AG10803 (cell line): ENCODE measurements around the gene RPS6KA1.

Experiments
- DNase-seq: peaks from one replicate; pipeline ENCODE4 v3.0.0; 2010; ENCODE audit warnings: low read depth
- H3K4me3 ChIP-seq: 2 replicates; pipeline ENCODE4 v1.5.1; 2011; ENCODE audit warnings: mild to moderate bottlenecking, low read length, control low read depth
- TF ChIP-seq, protein P1 (sequence below): conservative IDR thresholded peaks from 2 replicates; pipeline ENCODE4 v1.5.1; 2011; ENCODE audit warnings: mild to moderate bottlenecking, low read length, control low read depth, inconsistent platforms

Gene RPS6KA1

DNA sequence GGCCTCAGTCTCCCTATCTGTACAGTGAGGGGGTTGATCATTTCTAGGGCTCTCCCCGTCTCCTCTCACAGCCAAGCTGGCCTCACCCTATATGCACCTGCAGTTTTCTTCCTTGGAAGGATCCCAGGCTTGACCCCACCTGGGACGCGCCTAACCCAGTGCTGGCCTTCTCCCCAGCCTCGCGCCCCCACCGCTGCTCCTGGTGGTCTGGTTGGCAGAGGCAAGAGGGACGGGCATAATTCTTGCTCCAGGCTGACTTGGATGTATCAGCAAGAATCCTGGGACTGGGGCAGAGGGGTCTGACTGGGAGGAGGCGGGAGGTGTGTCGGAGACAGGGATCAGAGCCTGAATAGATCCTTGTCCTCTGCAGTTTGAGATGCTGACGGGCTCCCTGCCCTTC lies 25.2 kb downstream of the RPS6KA1 start:
- DNase-seq: no peak
- H3K4me3 ChIP-seq: no peak overlapping the region
- TF ChIP-seq, protein P1, sequence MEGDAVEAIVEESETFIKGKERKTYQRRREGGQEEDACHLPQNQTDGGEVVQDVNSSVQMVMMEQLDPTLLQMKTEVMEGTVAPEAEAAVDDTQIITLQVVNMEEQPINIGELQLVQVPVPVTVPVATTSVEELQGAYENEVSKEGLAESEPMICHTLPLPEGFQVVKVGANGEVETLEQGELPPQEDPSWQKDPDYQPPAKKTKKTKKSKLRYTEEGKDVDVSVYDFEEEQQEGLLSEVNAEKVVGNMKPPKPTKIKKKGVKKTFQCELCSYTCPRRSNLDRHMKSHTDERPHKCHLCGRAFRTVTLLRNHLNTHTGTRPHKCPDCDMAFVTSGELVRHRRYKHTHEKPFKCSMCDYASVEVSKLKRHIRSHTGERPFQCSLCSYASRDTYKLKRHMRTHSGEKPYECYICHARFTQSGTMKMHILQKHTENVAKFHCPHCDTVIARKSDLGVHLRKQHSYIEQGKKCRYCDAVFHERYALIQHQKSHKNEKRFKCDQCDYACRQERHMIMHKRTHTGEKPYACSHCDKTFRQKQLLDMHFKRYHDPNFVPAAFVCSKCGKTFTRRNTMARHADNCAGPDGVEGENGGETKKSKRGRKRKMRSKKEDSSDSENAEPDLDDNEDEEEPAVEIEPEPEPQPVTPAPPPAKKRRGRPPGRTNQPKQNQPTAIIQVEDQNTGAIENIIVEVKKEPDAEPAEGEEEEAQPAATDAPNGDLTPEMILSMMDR: no peak

DNA sequence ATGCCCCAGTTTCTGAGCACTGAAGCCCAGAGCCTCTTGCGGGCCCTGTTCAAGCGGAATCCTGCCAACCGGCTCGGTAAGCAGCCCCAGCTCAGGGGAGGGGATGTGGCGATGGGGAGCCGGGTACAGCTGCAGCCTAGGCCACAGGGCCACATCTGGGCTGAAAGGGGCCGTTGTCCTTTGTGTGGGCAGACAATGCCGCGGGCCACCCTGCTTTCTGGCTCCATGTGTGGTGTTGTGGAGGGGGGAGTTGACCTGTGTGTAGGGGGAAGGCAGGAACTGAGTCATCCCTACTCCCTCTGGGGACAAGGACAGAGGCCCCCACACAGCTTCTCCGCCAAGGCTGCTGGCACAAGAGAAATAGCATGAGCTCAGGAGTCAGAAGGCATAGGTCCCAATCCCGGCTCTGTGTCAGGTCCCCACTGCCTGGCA lies 26.0 kb downstream of the RPS6KA1 start:
- no peak for DNase-seq
- H3K4me3 ChIP-seq: no peak overlapping the region
- TF ChIP-seq, protein P1: no peak

DNA sequence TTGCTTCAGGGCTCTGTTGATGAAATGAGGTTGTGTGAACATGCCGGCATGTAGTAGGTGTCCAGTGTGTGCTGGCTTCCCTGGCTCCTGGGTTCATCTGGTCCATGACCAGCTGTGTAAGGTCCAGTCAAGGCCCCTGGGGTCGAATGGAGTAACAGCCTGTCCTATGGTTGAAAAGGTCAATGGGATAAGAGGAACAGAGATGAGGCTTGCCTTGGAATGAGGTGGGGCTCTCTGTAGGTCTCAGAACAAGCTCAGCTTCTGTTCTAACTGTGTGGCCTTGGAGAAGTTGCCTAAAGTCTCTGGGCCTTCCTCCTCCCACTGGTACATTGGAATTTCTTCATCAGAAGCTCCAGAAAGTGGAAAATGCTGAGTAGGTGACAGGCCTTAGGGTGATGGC lies 26.6 kb downstream of the RPS6KA1 start:
- TF ChIP-seq, protein P1: no peak
- no peak for DNase-seq
- no peak overlapping the region for H3K4me3 ChIP-seq

DNA sequence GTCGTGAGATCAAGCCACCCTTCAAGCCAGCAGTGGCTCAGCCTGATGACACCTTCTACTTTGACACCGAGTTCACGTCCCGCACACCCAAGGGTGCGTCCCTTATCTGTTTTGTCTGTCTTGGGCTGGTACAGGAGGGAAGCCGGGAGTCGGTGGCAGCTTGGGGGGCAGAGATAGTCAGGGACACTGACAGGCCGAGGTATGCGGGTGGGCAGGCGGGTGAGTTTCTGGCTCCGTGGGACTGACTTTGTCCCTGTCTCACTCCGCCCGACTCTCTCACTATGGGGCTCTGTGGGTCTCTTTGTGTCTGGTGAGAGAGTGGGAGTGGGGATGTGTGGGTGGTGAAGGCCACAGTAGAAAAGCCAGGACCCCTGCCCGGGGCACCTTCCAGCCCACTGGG lies 27.4 kb downstream of the RPS6KA1 start:
- DNase-seq: no peak
- H3K4me3 ChIP-seq: no peak overlapping the region
- TF ChIP-seq, protein P1: no peak

DNA sequence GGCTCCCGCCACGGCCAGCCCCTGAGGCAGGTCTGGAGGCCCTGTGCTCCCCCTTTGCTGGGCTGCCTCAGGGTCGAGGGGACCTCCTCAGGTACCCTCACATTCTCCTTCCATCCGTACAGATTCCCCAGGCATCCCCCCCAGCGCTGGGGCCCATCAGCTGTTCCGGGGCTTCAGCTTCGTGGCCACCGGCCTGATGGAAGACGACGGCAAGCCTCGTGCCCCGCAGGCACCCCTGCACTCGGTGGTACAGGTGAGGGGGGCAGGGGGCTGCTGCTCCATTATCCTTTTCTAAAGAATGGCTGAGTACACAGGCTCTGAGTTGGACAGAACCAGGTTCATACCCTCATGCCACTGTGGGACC lies 29.1 kb downstream of the RPS6KA1 start:
- DNase-seq: no peak
- H3K4me3 ChIP-seq: no peak overlapping the region
- TF ChIP-seq, protein P1: no peak

DNA sequence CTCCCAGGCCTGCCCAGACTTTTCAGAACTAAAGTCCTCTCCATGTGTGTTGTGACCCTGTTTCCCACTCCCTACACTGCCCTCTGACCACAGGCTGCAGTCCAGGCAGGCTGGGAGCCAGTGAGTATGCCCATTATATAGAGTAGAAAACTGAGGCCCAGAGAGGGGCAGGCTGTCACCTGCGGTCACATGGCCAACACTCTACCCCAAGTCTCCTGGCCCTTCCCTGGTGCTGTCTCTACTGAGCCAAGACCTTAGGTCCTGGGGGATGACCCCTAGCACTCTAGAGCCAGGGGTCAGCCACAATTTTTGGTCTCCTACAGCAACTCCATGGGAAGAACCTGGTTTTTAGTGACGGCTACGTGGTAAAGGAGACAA lies 30.8 kb downstream of the RPS6KA1 start:
- TF ChIP-seq, protein P1: no peak
- no peak overlapping the region for H3K4me3 ChIP-seq
- no peak for DNase-seq

DNA sequence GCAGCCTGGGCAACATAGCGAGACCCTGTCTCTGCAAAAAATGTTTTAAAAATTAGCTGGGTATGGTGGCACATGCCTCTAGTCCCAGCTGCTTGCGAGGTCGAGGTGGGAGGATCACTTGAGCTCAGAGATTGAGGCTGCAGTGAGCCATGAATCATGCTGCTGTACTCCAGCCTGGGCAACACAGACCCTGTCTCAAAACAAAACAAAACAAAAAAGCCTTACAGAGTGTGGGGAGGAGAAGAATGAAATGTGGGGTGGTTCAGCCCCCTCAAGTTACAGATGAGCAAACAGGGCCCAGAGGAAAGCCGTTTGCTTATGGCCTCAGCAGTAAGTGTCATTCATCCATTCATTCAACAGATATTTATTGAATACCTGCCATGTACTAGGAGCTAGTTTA lies 40.7 kb downstream of the RPS6KA1 start:
- no peak for DNase-seq
- TF ChIP-seq, protein P1: no peak
- no peak overlapping the region for H3K4me3 ChIP-seq
